Gastroesophageal sphincter (tissue), 4 donors: ENCODE measurements around the gene TM4SF1. TPM values are rescaled to one million over a fixed set of nuclear protein-coding genes. Genes with fewer than 3 reads are reported as not detected.

Experiments used
- ATAC-seq: fragments of 150-250 bp; one replicate; pipeline ENCODE4 v1.9.1; 2016; ENCODE audit warnings: mild to moderate bottlenecking, moderate library complexity
- H3K27ac ChIP-seq, 4 donors: fragments of 200-600 bp; sonication (generic) in 3 of 4; 1 replicate in 3 of 4; 2 replicates in 1 of 4; pipeline ENCODE4 v1.5.1; 2016 to 2019
- H3K27me3 ChIP-seq: fragments of 200-600 bp; sonication (generic); one replicate; pipeline ENCODE4 v1.5.1; 2019
- H3K36me3 ChIP-seq, 2 donors: fragments of 200-600 bp; sonication (generic); one replicate each; pipeline ENCODE4 v1.5.1; 2019; ENCODE audit warnings: control low read depth in 1 of 2
- H3K4me1 ChIP-seq, 3 donors: fragments of 200-600 bp; sonication (generic); 1 replicate in 2 of 3; 2 replicates in 1 of 3; pipeline ENCODE4 v1.5.1; 2016 to 2019; ENCODE audit warnings: control low read depth in 2 of 3
- H3K4me3 ChIP-seq, 2 donors: fragments of 200-600 bp; sonication (generic); one replicate each; pipeline ENCODE4 v1.5.1; 2019; ENCODE audit warnings: mild to moderate bottlenecking in 1 of 2, moderate library complexity in 1 of 2
- H3K9me3 ChIP-seq, 3 donors: fragments of 200-600 bp; sonication (generic); one replicate each; pipeline ENCODE4 v1.5.1; 2017 to 2019; ENCODE audit warnings: control low read depth in 2 of 3
- CTCF ChIP-seq, 4 experiments: fragments of 200-600 bp in 2 of 4; fragments of 450-650 bp in 2 of 4; sonication (generic) in 1 of 4; IDR thresholded peaks; one replicate each; pipeline ENCODE4 v1.5.1; 2017 to 2019; ENCODE audit warnings: antibody characterized with exemption in 4 of 4, mild to moderate bottlenecking in 2 of 4, moderate library complexity in 2 of 4
- EP300 ChIP-seq: sonication (generic); formaldehyde crosslinking; IDR thresholded peaks from one replicate; pipeline ENCODE4 v1.6.1; 2017; ENCODE audit warnings: antibody characterized with exemption, mild to moderate bottlenecking
- POLR2A ChIP-seq, 2 donors: fragments of 450-650 bp; IDR thresholded peaks; one replicate each; pipeline ENCODE4 v1.6.1; 2017; ENCODE audit warnings: antibody characterized with exemption in 2 of 2, mild to moderate bottlenecking in 2 of 2, moderate library complexity in 1 of 2
- POLR2AphosphoS5 ChIP-seq: sonication (generic); formaldehyde crosslinking; IDR thresholded peaks from one replicate; pipeline ENCODE4 v1.6.1; 2017; ENCODE audit warnings: antibody characterized with exemption
- WGBS, 2 donors: methylation state at CpG; one replicate each; pipeline ENCODE4 v1.1.5; 2018; ENCODE audit warnings: low coverage in 1 of 2; 5-methylcytosine and 5-hydroxymethylcytosine counted together
- total RNA-seq, 4 donors: library from RNA; depleted of rRNA; stranded (reverse); fragments of >200 nt; gene quantifications; one replicate each; pipeline ENCODE4 v1.1.0, GENCODE V29; 2016

Gene TM4SF1
- total RNA-seq, 4 donors from 2014 or later: 20.9 to 128 (median 71.9) TPM

- no peak for ATAC-seq
- Histone ChIP-seq H3K27ac (no peak overlapping the region), H3K27me3 (no peaks in the 10 kb centered on the region), H3K4me3 (no peak overlapping the region), H3K4me1 (no peaks in the 10 kb centered on the region), H3K9me3 (no peaks in the 10 kb centered on the region), H3K36me3 (no peaks in the 10 kb centered on the region)
- WGBS, 2 donors: 88 to 94% methylated on average over 2 of the region's 2 CpGs
- no peak for TF ChIP-seq POLR2A (IDR thresholded peaks at IDR 0.05)
These were observed 46.7 kb downstream of the TM4SF1 start for GRCh38 chr3:149330609-149331331.

- TF ChIP-seq EP300 (no peak), POLR2A (IDR thresholded peaks at IDR 0.05) (no peak), CTCF (IDR thresholded peaks at IDR 0.05) (no peak), POLR2AphosphoS5 (no peak)
- H3K27me3 ChIP-seq: no peaks in the 10 kb centered on the region
- no peak for ATAC-seq
- no peak overlapping the region for H3K27ac ChIP-seq
- no peaks in the 10 kb centered on the region for H3K9me3 ChIP-seq
- 40% methylated on average over 1 of the region's 2 CpGs; no CpG with 5 or more reads in 1 of the 2 donors for WGBS, 2 donors
- no peak overlapping the region for H3K4me3 ChIP-seq
- no peaks in the 10 kb centered on the region for H3K36me3 ChIP-seq
- H3K4me1 ChIP-seq: no peaks in the 10 kb centered on the region
These were observed 50.3 kb downstream of the TM4SF1 start for GRCh38 chr3:149327156-149327555.

- Histone ChIP-seq H3K27me3 (no peaks in the 10 kb centered on the region), H3K9me3 (no peaks in the 10 kb centered on the region), H3K4me1 (no peaks in the 10 kb centered on the region), H3K4me3 (no peak overlapping the region), H3K27ac (no peak overlapping the region), H3K36me3 (no peaks in the 10 kb centered on the region)
- TF ChIP-seq POLR2AphosphoS5: no peak
- no peak for TF ChIP-seq CTCF (IDR thresholded peaks at IDR 0.05)
- no peak for TF ChIP-seq POLR2A (IDR thresholded peaks at IDR 0.05)
- no peak for TF ChIP-seq EP300
- no peak for ATAC-seq
These were observed 51.9 kb downstream of the TM4SF1 start for GRCh38 chr3:149325581-149325980.

GRCh38 chr3:149324332-149324731 is 53.1 kb downstream of the TM4SF1 start:
- Histone ChIP-seq H3K36me3 (no peaks in the 10 kb centered on the region), H3K4me1 (no peaks in the 10 kb centered on the region), H3K4me3 (no peak overlapping the region), H3K9me3 (no peaks in the 10 kb centered on the region), H3K27me3 (no peaks in the 10 kb centered on the region), H3K27ac (no peak overlapping the region)
- TF ChIP-seq POLR2A (IDR thresholded peaks at IDR 0.05) (no peak), EP300 (no peak), CTCF (IDR thresholded peaks at IDR 0.05) (no peak), POLR2AphosphoS5 (no peak)
- ATAC-seq: no peak

GRCh38 chr3:149321640-149322039 is 55.8 kb downstream of the TM4SF1 start:
- TF ChIP-seq POLR2A (IDR thresholded peaks at IDR 0.05): no peak
- no peak for TF ChIP-seq CTCF (IDR thresholded peaks at IDR 0.05)
- no peak for TF ChIP-seq EP300
- no peak for TF ChIP-seq POLR2AphosphoS5
- Histone ChIP-seq H3K4me3 (no peak overlapping the region), H3K4me1 (no peaks in the 10 kb centered on the region), H3K9me3 (no peaks in the 10 kb centered on the region), H3K36me3 (no peaks in the 10 kb centered on the region), H3K27me3 (no peaks in the 10 kb centered on the region), H3K27ac (no peak overlapping the region)
- 72 to 91% methylated on average over 2 of the region's 2 CpGs for WGBS, 2 donors
- ATAC-seq: no peak
